NAMALWA (cell line): Measurements from ENCODE around the gene TMEM86B.
A peak's percentile ranks its signal among the peaks of the same experiment; 100 is the strongest.

Experiments
- DNase-seq: peaks from one replicate; pipeline ENCODE4 v3.0.0-alpha.2; 2015; ENCODE audit warnings: low spot score

The TMEM86B gene, protein sequence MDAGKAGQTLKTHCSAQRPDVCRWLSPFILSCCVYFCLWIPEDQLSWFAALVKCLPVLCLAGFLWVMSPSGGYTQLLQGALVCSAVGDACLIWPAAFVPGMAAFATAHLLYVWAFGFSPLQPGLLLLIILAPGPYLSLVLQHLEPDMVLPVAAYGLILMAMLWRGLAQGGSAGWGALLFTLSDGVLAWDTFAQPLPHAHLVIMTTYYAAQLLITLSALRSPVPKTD

DNA sequence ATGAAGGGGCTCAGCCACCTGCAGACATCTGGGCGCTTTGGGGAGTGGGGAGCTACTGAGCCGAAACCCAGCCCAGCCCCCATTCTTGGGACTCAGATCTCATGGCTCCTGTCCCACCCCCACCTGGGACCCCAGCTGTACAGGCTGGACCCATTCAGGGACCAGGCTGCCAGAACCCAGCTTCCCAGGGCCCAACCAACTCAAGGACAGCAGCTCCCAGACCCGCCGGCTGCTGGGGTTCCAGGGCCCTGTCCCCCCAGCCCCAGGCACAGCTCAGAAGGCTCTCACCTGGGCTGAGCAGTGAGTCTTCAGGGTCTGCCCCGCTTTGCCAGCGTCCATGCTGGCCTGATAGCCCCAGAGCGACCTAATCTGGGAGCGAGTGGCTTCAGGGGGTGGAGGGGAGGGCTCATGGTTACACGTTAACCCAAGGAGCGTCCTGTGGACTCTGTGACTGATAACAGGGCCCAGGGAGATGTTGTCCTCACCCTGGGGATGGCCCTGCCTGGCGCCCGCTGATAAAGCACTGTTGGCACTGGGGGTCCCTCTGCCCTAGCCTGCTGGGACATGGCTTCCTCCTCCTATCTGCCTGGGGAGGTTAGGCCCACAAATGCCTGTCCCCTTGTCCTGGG is at the start of gene TMEM86B:
Gene TMEM86B (minus strand): TSS at position 361 of the 629 bp plus-strand sequence. CDS start 22 bp downstream, at position 339.
- no peak for DNase-seq

DNA sequence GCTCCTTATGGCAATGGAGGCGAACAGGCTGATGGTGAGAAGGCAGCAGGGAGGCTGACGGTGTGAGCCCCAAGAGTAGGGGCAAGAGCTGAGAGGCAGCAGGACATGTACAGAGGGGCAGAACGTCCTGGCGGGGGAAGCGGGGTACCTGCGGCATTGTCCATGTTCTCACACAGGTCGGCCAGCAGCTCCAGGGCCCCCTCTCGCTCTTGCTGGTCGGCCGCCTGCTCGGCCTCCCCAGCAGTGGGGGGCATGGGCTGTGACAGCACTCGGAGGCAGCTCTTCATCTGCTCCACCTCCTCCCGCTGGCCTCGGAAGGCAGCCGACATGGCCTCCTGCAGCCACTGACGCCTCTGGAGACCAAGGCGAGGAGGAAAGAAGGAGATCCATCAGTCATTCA is 48.9 kb upstream of the TMEM86B start:
- DNase-seq, result no peak

DNA sequence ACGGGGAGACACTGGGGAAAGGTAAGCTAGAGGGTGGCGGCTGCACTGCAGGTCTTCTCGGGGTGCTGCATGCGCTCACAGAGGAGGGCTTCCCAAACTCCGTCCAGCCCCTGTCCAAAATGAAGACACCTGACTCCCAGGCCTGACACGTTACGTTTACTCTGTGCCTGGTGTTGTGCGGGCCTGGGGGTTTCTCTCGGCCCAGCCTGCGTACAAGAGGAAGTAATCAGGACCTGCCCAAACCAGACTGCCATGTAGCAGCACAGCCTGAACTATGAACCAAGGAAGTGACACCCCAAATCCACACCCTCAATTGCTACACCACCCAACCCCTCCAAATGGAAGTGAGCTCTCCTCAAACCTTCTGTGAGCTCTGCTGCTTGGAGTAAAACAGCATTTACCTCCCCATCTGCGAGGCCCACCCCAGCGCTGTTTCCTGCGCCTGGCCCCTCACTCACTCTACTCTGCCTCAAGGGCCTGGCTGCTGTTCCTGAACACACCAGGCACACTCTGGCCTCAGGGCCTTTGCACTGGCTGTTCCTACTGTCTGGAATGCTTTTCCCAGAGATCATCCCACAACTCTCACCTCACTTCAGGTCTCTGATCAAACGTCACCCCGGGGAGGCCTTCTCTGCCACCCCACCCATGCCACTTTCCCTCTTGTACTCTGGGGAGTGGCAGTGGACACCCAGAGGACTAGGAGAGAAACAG is 48.3 kb upstream of the TMEM86B start:
- DNase-seq, result peak; percentile 79

DNA sequence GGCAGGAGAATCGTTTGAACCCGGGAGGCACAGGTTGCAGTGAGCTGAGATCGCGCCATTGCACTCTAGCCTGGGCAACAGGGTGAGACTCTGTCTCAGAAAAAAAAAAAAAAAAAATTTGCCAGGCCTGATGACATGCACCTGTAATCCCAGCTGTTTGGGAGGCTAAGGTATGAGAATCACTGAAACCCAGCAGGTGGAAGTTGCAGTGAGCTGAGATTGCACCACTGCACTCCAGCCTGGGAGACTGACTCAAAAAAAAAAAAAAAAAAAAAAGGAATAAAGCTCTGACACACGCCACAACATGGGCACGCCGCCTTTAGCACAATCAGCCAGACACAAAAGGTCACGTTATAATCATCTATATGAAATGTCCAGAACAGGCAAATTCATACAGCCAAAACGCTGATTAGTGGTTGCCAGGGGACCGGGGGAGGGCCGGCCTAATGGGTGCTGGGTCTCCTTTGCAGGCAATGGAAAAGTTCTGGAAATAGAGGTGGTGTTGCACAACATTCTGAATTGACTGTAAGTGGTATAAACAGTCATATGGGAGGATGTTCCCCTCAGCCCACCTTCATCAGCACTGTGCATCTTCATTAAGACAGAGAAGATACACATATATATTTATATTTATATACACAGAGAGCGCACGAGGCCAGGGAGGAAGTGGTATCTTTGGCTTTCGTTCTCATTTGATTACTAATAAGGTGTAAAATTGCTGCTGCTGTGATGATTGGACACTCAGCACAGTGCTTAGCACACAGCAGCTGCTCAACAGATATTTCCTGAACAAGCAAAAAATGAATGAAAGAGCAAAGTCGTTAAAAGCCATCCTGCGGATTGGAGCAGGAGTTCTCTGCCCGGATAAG is 47.5 kb upstream of the TMEM86B start:
- DNase-seq, result peak; percentile 91

DNA sequence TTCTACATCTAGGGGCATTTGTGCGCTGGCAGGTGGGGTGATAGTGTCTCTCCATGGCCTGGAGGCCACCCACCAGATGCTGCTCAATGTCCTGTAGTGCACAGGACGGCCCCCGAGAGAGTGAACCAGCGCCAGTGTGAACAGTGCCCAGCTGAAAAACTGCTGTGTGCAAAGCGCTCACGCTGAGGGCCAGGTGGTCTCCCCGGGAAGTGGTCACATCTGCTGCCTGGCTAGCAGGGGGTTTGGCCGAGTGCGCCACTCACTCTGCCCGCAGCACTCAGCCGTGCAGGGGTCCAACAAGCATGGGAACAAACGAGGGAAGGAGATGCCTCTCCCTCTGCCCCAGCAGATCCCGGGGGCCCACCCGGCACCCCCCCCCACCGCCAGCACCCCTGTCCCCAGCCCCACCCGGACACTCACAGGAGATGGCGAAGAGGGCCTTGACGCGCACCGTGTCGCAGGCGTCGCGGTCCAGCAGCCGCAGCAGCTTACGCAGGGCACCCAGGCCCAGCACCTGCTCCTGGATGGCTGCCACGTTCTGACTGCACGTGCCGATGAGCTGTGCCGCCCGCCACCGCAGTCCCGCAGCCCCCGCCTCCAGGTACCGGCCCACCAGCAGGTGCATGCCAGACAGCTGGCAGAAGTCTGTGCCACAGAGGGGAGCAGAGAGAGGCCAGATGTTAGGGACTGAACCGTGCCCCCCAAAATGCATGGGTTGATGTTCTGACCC is 45.6 kb upstream of the TMEM86B start:
- DNase-seq, result peak; percentile 80

DNA sequence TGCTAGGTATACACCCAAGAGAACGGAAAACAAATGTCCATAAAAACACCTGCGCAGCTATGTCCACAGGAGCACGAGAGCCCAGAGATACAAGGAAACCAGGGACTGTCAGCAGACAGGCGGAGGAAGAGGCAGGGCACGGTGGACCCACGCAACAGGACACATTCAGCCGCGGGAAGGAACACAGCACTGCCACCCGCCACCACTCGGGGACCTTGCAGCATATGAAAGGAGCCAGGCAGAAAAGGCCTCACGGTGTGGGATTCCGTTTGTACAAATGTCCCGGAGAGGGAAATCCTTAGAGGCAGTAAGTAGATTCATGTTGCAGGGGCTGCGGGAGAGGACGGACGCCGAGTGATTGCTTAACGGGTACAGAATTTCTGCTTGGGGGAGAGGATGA is 43.6 kb upstream of the TMEM86B start:
- no peak for DNase-seq

DNA sequence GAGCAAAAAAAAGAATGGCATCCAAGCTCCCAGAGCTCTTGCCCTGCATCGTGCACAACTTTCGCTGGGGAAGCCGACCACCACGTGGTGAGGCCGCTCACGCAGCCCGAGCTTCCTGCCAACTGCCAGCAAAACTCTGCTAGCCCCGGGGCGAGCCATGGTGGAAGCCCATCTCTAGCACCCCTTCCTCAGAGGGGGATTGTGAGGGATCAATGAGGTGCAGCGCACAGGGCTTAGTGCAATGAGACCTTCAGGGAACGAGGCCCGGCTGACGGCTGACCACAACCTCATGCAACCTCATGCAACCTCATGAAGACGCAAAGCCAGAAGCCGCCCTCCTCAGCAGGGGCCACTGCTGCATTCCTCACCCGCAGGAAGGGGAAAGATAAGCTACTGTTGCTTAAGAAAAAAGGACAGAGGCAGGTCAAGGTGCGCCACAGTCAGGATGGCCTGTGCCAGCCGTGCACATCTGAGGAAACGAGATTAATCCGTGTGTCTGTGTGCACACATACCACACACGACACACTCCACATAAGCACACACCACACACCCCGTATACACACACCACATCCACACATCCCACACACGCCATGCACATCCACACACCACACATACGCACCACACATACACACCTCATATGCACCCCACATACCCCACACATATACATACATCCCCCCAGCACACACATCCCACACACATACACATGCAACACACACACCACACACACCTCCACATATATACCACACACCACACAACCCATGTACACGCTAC is 41.8 kb upstream of the TMEM86B start:
- no peak for DNase-seq

DNA sequence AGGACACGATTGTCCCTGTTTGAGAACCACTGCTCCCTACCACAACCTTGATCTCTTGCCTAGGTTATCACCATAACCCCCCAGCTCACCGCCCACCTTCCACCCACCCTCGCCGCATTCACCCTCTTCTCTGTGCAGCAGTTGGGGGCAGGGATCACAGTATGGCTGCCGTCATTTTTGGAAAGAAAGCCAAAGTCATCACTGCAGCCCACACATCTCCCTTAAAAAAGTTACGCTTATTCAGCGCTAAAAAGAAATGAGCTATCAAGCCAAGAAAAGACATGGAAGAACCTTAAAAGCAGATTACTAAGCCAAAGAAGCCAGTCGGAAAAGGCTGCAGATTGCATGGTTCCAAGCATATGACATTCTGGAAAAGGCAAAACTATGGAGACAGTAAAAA is 40.7 kb upstream of the TMEM86B start:
- DNase-seq, result no peak

DNA sequence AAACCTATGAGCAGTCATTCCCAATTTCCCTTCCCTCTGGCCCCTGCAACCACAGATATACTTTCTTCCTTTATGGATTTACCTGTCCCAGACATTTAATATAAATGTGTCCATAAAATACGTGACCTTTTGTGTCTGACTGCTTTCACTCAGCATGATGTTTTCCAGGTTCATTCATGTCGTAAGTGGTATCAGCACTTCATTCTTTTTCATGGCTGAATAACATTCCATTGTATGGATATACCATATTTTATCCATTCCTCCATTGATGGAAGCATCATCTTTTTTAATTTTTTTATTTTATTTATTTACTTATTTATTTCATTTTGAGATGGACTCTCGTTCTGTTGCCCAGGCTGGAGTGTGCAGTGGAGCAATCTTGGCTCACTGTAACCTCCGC is 38.3 kb upstream of the TMEM86B start:
- DNase-seq, result no peak

DNA sequence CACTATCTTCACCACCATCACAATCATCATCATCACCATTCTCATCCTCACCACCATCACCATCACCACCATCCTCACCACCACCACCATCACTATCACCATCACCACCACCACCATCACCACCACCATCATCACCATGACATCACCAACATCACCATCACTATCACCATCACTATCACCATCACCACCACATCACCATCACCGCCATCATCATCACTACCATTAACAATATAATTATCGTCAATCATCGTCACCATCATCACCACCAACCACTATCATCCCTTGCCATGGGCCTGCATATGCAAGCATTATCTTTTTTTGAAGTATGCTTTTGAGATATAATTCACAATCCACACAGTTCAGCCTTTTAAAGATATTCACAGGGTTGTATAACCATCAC is 37.8 kb upstream of the TMEM86B start:
- no peak for DNase-seq

DNA sequence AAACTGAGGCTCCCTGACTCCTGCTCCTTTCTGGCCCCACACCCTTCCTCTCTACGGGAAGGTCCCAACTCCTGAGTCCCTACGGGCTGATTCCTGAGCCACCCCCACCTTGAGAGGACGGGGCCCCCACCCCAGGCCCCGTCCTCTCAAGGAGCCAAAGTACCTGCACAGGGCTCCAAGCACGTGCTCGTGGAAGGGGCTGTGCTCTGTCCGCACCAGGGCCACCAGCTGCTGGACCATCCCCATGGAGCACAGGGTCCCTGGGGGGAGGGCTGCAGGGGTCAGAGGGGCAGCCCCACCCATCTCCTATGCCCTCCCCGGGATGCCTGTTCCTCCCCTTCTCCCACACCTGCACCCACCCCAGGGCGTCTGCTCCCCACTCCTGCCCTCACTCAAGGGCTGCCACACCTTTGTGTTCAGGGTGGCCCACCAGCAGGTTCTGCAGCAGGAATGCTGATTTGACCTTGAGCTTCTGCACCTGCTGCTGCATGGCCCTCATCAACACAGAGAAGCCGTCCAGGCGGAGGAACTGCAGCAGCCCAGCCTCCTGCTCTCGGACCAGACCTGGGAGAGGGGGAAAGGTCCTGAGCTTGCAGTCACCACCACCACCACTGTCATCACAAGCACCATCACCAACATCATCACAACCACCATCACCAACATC is 37.3 kb upstream of the TMEM86B start:
- no peak for DNase-seq

DNA sequence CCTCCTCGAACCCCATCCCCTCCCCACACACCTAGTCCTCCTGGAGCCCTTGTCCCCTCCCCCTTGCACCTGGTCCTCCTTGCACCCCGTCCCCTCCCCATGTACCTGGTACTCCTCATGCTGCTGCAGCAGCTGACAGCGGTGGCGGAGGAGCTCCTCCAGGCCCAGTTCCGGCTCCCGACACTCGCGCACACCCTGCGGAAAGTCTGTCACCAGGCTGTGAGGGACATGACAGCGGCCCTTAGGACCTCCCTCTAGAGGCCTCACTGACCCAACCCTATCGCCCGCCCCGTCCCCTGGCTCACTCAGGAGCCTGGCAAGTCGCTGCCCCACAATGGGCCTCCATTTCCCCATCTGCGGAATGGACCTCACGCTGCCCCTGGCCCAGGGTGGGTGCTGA is 36.6 kb upstream of the TMEM86B start:
- DNase-seq, result no peak

DNA sequence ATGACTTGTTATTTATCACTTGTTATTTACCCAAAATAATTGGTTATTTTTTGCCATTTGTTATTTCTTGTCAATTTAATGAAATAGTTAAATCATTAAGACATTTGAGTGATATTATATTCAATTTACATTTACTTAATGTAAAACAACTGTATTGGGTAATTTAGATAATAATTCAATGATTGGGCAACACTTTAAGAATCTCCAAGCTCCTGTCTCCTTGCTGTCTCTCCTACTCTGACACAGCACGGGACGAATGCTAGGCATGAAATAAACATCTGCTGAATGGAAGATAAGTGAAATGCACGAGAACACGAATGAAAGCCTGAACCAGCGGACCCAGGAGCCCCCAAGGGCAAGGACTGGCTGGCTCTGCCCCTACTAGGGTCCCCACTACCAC is 36.0 kb upstream of the TMEM86B start:
- no peak for DNase-seq

DNA sequence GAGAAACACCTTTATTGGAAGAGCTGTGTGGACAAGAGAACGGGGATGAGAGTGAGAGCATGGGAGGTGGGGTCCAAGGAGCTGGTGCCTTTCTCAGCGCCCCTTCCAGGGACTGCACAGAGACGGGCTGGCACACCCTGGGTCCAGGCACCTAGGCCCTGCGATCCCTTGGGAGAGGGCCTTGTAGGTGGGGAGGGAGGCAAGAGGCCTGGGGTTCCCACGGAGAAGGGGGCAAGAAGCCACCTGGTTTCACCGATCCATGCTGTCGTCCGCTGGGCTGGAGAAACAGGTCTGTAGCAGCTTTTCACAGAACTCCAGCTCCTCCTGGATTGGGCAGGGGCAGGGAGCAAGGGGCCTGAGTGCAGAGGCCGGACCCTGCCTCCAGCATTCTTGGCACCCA is 33.8 kb upstream of the TMEM86B start:
- DNase-seq, result no peak

DNA sequence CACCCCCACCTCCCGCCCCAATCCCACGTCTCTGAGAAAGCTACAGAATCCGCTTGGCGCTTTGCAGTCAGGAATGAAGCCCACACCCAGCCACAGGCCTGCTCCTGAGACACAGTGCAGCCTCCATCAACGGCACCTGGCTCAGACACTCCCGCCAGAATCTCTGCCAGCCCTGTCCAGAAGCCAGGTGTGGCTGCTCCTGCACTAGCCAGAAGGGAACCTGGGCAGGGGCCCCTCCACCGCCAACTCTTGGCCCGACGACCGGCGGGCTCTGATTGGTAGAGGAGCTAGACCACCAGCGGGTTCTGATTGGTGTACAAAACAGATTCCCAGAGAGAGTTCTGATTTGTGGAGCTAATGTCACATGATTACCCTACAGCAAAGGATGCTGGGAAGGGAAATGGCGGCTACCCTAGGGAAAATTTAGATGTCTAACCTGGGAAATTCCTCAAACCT is 33.1 kb upstream of the TMEM86B start:
- DNase-seq, result peak; percentile 28

DNA sequence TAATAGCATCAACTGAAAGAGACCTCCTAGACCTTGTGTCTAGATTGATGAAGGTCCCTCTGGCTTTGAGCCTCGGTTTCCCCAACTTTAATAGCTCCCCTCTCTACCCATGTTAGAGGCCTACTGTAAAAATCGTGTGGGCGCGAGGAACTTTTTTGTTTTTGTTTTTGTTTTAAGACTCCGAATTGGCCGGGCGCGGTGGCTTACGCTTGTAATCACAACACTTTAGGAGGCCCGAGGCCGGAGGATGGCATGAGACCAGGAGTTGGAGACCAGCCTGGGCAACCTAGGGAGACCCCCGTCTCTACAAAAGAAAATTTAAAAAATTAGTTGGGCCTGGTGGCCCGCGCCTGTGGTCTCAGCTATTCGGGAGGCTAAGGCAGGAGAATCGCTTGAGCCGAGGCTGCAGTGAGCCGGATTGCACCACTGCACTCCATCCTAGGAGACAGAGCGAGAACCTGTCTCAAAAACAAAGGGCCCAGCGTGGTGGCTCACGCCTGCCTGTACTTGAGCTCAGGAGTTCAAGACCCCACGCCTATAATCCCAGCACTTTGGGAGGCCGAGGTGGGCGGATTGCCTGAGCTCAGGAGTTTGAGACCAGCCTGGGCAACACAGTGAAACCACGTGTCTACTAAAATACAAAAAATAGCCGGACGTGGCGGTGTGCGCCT is 31.1 kb upstream of the TMEM86B start:
- DNase-seq, result no peak

DNA sequence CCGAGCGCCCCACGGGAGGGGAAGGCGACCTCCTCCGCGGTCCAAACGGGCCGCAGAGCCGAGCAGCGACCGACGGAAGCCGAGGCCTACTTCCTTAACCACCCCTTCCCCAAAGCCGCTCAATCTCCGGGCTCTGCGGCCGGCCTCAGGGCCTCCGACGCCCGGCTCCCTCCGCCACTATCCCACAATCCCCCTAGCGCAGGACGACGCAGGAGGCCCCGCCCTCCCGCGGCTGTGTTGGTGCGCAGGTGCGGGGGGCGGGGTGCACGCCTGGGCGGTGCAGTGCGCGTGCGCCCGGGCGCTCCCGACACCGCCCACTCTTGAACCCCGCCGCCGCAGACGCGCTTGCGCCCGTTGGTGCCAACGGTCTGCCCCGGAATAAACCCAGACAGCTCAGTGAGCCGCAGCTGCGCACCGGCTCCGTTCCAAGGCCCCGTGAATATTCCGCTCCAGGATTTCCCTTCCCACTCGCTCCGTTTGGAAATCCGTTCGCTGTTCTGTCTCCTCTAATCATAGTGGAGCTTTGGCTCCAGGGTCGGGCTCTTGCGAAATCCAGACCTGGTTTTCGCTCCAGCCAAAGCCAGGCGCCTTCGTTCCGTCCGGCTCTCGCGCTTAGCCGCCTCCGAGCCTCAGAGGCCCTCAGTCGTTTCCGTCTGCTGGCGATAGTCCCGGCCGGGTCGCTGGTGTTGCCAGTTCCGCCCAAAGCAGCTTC is 30.4 kb upstream of the TMEM86B start, which contains the start of gene PPP6R1:
Gene PPP6R1 (minus strand): TSS at position 190 of the 712 bp plus-strand sequence. CDS start 11,914 bp downstream, outside the sequence.
- peak; percentile 98 for DNase-seq

DNA sequence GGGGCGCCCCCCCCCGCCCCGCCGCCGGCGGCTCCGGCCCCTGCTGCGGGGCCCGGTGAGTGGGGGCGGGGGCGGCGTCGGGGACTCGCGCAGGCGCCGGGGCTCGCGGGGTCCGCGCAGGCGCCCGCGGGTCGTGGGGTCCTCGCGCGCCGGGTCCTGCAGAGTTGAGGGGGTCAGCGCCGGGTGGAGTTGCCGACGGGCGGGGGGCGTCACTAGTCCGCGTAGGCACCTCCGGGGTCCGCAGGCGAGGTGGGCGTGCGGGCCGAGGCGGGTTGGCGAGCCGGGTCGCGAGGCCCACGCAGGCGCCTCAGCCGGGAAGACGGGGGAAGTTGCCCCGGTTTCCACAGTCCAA is 29.9 kb upstream of the TMEM86B start:
- no peak for DNase-seq
